ENCODE measurements around the gene RAD51B. TPM values are rescaled to one million over a fixed set of nuclear protein-coding genes. Genes with fewer than 3 reads are reported as not detected.

Gene RAD51B
- total RNA-seq, 1 experiment from 2014 or later: 10.8 TPM

- Histone ChIP-seq H4K20me1 (ENCODE audit: low read length) (no peaks in the 10 kb centered on the region), H3K79me2 (ENCODE audit: low read length) (no peaks in the 10 kb centered on the region), H3K27me3 (ENCODE audit: low read length) (no peaks in the 10 kb centered on the region), H3K9me2 (replicated peaks; ENCODE audit: low read length) (no peaks in the 10 kb centered on the region), H3K27ac (ENCODE audit: low read length) (no peak overlapping the region), H3K9ac (ENCODE audit: low read length) (no peak overlapping the region), H3K36me3 (ENCODE audit: low read depth, low read length) (no peaks in the 10 kb centered on the region), H3F3A (ENCODE audit: low read length, unreplicated experiment) (peaks cover 5% of the 10 kb centered on the region), H2AFZ (ENCODE audit: low read length) (no peak overlapping the region), H3K4me1 (ENCODE audit: insufficient read depth, low read length) (peaks cover 59% of the 10 kb centered on the region), H3K4me2 (ENCODE audit: low read length) (no peak overlapping the region), H3K4me3 (ENCODE audit: low read length) (no peak overlapping the region), H3K9me3 (ENCODE audit: low read length) (no peaks in the 10 kb centered on the region)
- BruUV-seq (replicated peaks): no TSS peak
- DNase-seq: no peak
- ATAC-seq: no peak
- no peak for TF ChIP-seq EZH2 (IDR thresholded peaks at IDR 0.05; ENCODE audit: low read length, unreplicated experiment)
- TF ChIP-seq CTCF (conservative IDR thresholded peaks at IDR 0.05; ENCODE audit: low read depth, low read length): no peak
- TF ChIP-seq EZH2phosphoT487 (IDR thresholded peaks at IDR 0.05; ENCODE audit: borderline replicate concordance, low read length): no peak
- ChIA-PET CTCF (interaction anchor here (0.6 kb wide), 1 partner anchor 650 kb away, joined by 3 read pairs; no protein-coding TSS in a partner anchor), POLR2A (ENCODE audit: unreplicated experiment) (no interaction called here)
- intact Hi-C loops (cut with micrococcal nuclease): loop anchor here (10.0 kb wide), 1 partner anchor 649 kb away; the partner anchor contains the start of gene ZFP36L1
Observed at GRCh38 chr14:68145539-68145938, 326.0 kb downstream of the RAD51B start.

GRCh38 chr14:68146818-68147217 is 327.2 kb downstream of the RAD51B start:
- Histone ChIP-seq H3K9ac (ENCODE audit: low read length) (no peak overlapping the region), H3K4me2 (ENCODE audit: low read length) (peak overlapping the region; percentile 44), H3K36me3 (ENCODE audit: low read depth, low read length) (0 out of 2 replicates have a peak, but pooled peaks cover 3% of the 10 kb centered on the region), H3K4me3 (ENCODE audit: low read length) (no peak overlapping the region), H3F3A (ENCODE audit: low read length, unreplicated experiment) (no peaks in the 10 kb centered on the region), H3K4me1 (ENCODE audit: insufficient read depth, low read length) (peaks cover 47% of the 10 kb centered on the region), H2AFZ (ENCODE audit: low read length) (no peak overlapping the region), H3K9me3 (ENCODE audit: low read length) (no peaks in the 10 kb centered on the region), H3K9me2 (replicated peaks; ENCODE audit: low read length) (no peaks in the 10 kb centered on the region), H4K20me1 (ENCODE audit: low read length) (no peaks in the 10 kb centered on the region), H3K27ac (ENCODE audit: low read length) (peak overlapping the region; percentile 51), H3K27me3 (ENCODE audit: low read length) (no peaks in the 10 kb centered on the region), H3K79me2 (ENCODE audit: low read length) (no peaks in the 10 kb centered on the region)
- CTCF ChIA-PET: interaction anchor here (0.5 kb wide), 1 partner anchor 644 kb away, joined by 4 read pairs; no protein-coding TSS in a partner anchor
- intact Hi-C loops (cut with micrococcal nuclease): loop anchor here (1.0 to 10.0 kb wide), 2 partner anchors 11 to 648 kb away; partner anchors contain the start of gene ZFP36L1
- no peak for TF ChIP-seq EZH2 (IDR thresholded peaks at IDR 0.05; ENCODE audit: low read length, unreplicated experiment)
- TF ChIP-seq CTCF (conservative IDR thresholded peaks at IDR 0.05; ENCODE audit: low read depth, low read length): no peak
- no peak for TF ChIP-seq EZH2phosphoT487 (IDR thresholded peaks at IDR 0.05; ENCODE audit: borderline replicate concordance, low read length)
- peak; percentile 85 for ATAC-seq
- no TSS peak for BruUV-seq (replicated peaks)
- peak; percentile 91 for DNase-seq
- POLR2A ChIA-PET (ENCODE audit: unreplicated experiment): interaction anchor here (0.6 kb wide), 2 partner anchors 14 to 22 kb away, joined by 3 read pairs; no protein-coding TSS in a partner anchor

GRCh38 chr14:68147303-68147702 is 327.7 kb downstream of the RAD51B start:
- Histone ChIP-seq H3K4me3 (ENCODE audit: low read length) (no peak overlapping the region), H3K4me2 (ENCODE audit: low read length) (peak overlapping the region; percentile 44)
- BruUV-seq (replicated peaks): TSS peak; percentile 47

More at GRCh38 chr14:68147303-68147702, 327.7 kb downstream of the RAD51B start:
- Histone ChIP-seq H3K9ac (ENCODE audit: low read length) (no peak overlapping the region), H3K4me1 (ENCODE audit: insufficient read depth, low read length) (peaks cover 42% of the 10 kb centered on the region), H3K79me2 (ENCODE audit: low read length) (no peaks in the 10 kb centered on the region), H3K9me3 (ENCODE audit: low read length) (no peaks in the 10 kb centered on the region), H2AFZ (ENCODE audit: low read length) (no peak overlapping the region), H4K20me1 (ENCODE audit: low read length) (no peaks in the 10 kb centered on the region), H3K9me2 (replicated peaks; ENCODE audit: low read length) (no peaks in the 10 kb centered on the region), H3F3A (ENCODE audit: low read length, unreplicated experiment) (no peaks in the 10 kb centered on the region), H3K27ac (ENCODE audit: low read length) (peak overlapping the region; percentile 51), H3K27me3 (ENCODE audit: low read length) (no peaks in the 10 kb centered on the region), H3K36me3 (ENCODE audit: low read depth, low read length) (0 out of 2 replicates have a peak, but pooled peaks cover 3% of the 10 kb centered on the region)
- ChIA-PET POLR2A (ENCODE audit: unreplicated experiment) (interaction anchor here (0.6 to 0.7 kb wide), 4 partner anchors 10 to 109 kb away, joined by 3 to 4 read pairs (median 3); no protein-coding TSS in a partner anchor), CTCF (no interaction called here)
- ATAC-seq (peak; percentile 37), DNase-seq (peak; percentile 21)
- TF ChIP-seq CTCF (conservative IDR thresholded peaks at IDR 0.05; ENCODE audit: low read depth, low read length) (no peak), EZH2 (IDR thresholded peaks at IDR 0.05; ENCODE audit: low read length, unreplicated experiment) (no peak), EZH2phosphoT487 (IDR thresholded peaks at IDR 0.05; ENCODE audit: borderline replicate concordance, low read length) (no peak)
- intact Hi-C loops (cut with micrococcal nuclease): loop anchor here (1.0 to 10.0 kb wide), 2 partner anchors 11 to 647 kb away; partner anchors contain the start of gene ZFP36L1

Measured in PC-3 (cell line).